ENCODE data around the gene POP5.
A peak's percentile ranks its signal among the peaks of the same experiment; 100 is the strongest.

The POP5 gene

GRCh38 chr12:120588948-120589930 lies 8.0 kb upstream of the POP5 start:
- no peak for DNase-seq

- DNase-seq = no peak
These were observed 7.2 kb upstream of the POP5 start for GRCh38 chr12:120588371-120588770.

- DNase-seq = no peak
These were observed 5.7 kb upstream of the POP5 start for GRCh38 chr12:120586860-120587259.

- DNase-seq = no peak
These were observed 5.0 kb upstream of the POP5 start for GRCh38 chr12:120586206-120586605.

- peak; percentile 65 for DNase-seq
These were observed 3.3 kb upstream of the POP5 start for GRCh38 chr12:120584343-120585149.

- peak; percentile 84 for DNase-seq
These were observed 2.4 kb upstream of the POP5 start for GRCh38 chr12:120583478-120584030.

GRCh38 chr12:120581998-120582397 lies 796 bp upstream of the POP5 start:
- peak; percentile 6 for DNase-seq

GRCh38 chr12:120579179-120579578 lies 2.0 kb downstream of the POP5 start:
- DNase-seq = no peak

GRCh38 chr12:120574106-120574505 lies 7.1 kb downstream of the POP5 start:
- DNase-seq = no peak

- DNase-seq = no peak
These were observed 7.6 kb downstream of the POP5 start for GRCh38 chr12:120573560-120573959.

GRCh38 chr12:120571299-120571698 lies 9.9 kb downstream of the POP5 start:
- DNase-seq = no peak

- no peak for DNase-seq
These were observed 17.7 kb downstream of the POP5 start for GRCh38 chr12:120563495-120563894.

GRCh38 chr12:120562906-120563305 lies 18.3 kb downstream of the POP5 start:
- DNase-seq = no peak

- DNase-seq = no peak
These were observed 23.6 kb downstream of the POP5 start for GRCh38 chr12:120557589-120557988.

- no peak for DNase-seq
These were observed 26.5 kb downstream of the POP5 start for GRCh38 chr12:120554678-120555077.

GRCh38 chr12:120546050-120546386 lies 35.2 kb downstream of the POP5 start:
- DNase-seq = no peak

GRCh38 chr12:120544691-120545090 lies 36.5 kb downstream of the POP5 start:
- DNase-seq = no peak

- no peak for DNase-seq
These were observed 39.0 kb downstream of the POP5 start for GRCh38 chr12:120542166-120542565.

- DNase-seq = no peak
These were observed 40.8 kb downstream of the POP5 start for GRCh38 chr12:120540445-120540844.

GRCh38 chr12:120539303-120539702 lies 41.9 kb downstream of the POP5 start:
- DNase-seq = no peak

GRCh38 chr12:120538281-120539156 lies 42.7 kb downstream of the POP5 start:
- DNase-seq = peak; percentile 14

GRCh38 chr12:120537856-120538220 lies 43.4 kb downstream of the POP5 start:
- DNase-seq = no peak
